Measurements from ENCODE around the gene CAPN1. TPM values are rescaled to one million over a fixed set of nuclear protein-coding genes. Genes with fewer than 3 reads are reported as not detected.

Gene CAPN1
- total RNA-seq, 2 experiments from 2014 or later, result 164 to 167 TPM

Other genes with a start within 250 kb of the CAPN1 start
- not detected for gene GPHA2, start 246.0 kb upstream of the CAPN1 start, total RNA-seq
- under 1 TPM; 0.15 to 0.33 TPM for gene MAJIN, start 209.8 kb upstream of the CAPN1 start, total RNA-seq
- gene BATF2, start 185.0 kb upstream of the CAPN1 start, total RNA-seq, result under 1 TPM; 0.30 to 0.53 TPM
- 10 to 100 TPM; 58.5 to 59.4 TPM for gene ARL2, start 167.8 kb upstream of the CAPN1 start, total RNA-seq
- gene SNX15, start 154.5 kb upstream of the CAPN1 start, total RNA-seq, result 10 to 100 TPM; 24.3 to 24.6 TPM
- gene SAC3D1, start 140.7 kb upstream of the CAPN1 start, total RNA-seq, result 10 to 100 TPM; 24.2 to 24.8 TPM
- gene NAALADL1, start 123.4 kb upstream of the CAPN1 start, total RNA-seq, result 10 to 100 TPM; 13.6 to 16.8 TPM
- 100 to 1,000 TPM in 1 of 2 experiments, 10 to 100 TPM in 1; 98.2 to 104 TPM for gene CDCA5, start 97.9 kb upstream of the CAPN1 start, total RNA-seq
- 10 to 100 TPM; 30.1 to 31.6 TPM for gene ZFPL1, start 97.7 kb upstream of the CAPN1 start, total RNA-seq
- gene VPS51, start 85.7 kb upstream of the CAPN1 start, total RNA-seq, result 100 to 1,000 TPM; 117 to 123 TPM
- gene TM7SF2, start 70.1 kb upstream of the CAPN1 start, total RNA-seq, result 10 to 100 TPM; 27.2 to 28.4 TPM
- gene ZNHIT2, start 64.2 kb upstream of the CAPN1 start, total RNA-seq, result 1 to 10 TPM; 8.1 to 8.6 TPM
- 1,000 to 10,000 TPM in 1 of 2 experiments, 100 to 1,000 TPM in 1; 995 to 1,031 TPM for gene FAU, start 59.8 kb upstream of the CAPN1 start, total RNA-seq
- 10 to 100 TPM; 36.5 to 37.4 TPM for gene MRPL49, start 59.6 kb upstream of the CAPN1 start, total RNA-seq
- 10 to 100 TPM; 39.4 to 42.2 TPM for gene SYVN1, start 47.4 kb upstream of the CAPN1 start, total RNA-seq
- gene SPDYC, start 11.7 kb upstream of the CAPN1 start, total RNA-seq, result not detected
- 10 to 100 TPM; 42.0 to 51.1 TPM for gene POLA2, start 80.0 kb downstream of the CAPN1 start, total RNA-seq
- gene CDC42EP2, start 132.9 kb downstream of the CAPN1 start, total RNA-seq, result under 1 TPM; 0.38 to 0.70 TPM
- gene DPF2, start 151.9 kb downstream of the CAPN1 start, total RNA-seq, result 10 to 100 TPM; 80.7 to 82.0 TPM
- under 1 TPM; 0.58 to 0.88 TPM for gene TIGD3, start 172.8 kb downstream of the CAPN1 start, total RNA-seq
- gene SLC25A45, start 200.7 kb downstream of the CAPN1 start, total RNA-seq, result 10 to 100 TPM; 19.4 to 19.8 TPM
- gene FRMD8, start 204.7 kb downstream of the CAPN1 start, total RNA-seq, result 10 to 100 TPM; 53.9 to 61.3 TPM
- gene NEAT1, start 240.9 kb downstream of the CAPN1 start, total RNA-seq, result 1,000 to 10,000 TPM; 1,222 to 1,245 TPM

All from activated CD4-positive, alpha-beta memory T cell treated with anti-CD3 and anti-CD28 coated beads, Interleukin-2, amount 10 ng/mL, durations not matched to agents 7 days and 5 days (primary cell).